Gastroesophageal sphincter (tissue), 4 donors: ENCODE results near the gene EPHA2. TPM values are rescaled to one million over a fixed set of nuclear protein-coding genes. Genes with fewer than 3 reads are reported as not detected.
"Not testable (repeated sequence)": the region's sequence is repeated elsewhere in the genome, so short reads cannot be mapped to it uniquely, and the experiment has no call there.

Experiments used
- ATAC-seq: fragments of 150-250 bp; one replicate; pipeline ENCODE4 v1.9.1; 2016; ENCODE audit warnings: mild to moderate bottlenecking, moderate library complexity
- H3K27ac ChIP-seq, 4 donors: fragments of 200-600 bp; sonication (generic) in 3 of 4; 1 replicate in 3 of 4; 2 replicates in 1 of 4; pipeline ENCODE4 v1.5.1; 2016 to 2019
- H3K27me3 ChIP-seq: fragments of 200-600 bp; sonication (generic); one replicate; pipeline ENCODE4 v1.5.1; 2019
- H3K36me3 ChIP-seq, 2 donors: fragments of 200-600 bp; sonication (generic); one replicate each; pipeline ENCODE4 v1.5.1; 2019; ENCODE audit warnings: control low read depth in 1 of 2
- H3K4me1 ChIP-seq, 3 donors: fragments of 200-600 bp; sonication (generic); 1 replicate in 2 of 3; 2 replicates in 1 of 3; pipeline ENCODE4 v1.5.1; 2016 to 2019; ENCODE audit warnings: control low read depth in 2 of 3
- H3K4me3 ChIP-seq, 2 donors: fragments of 200-600 bp; sonication (generic); one replicate each; pipeline ENCODE4 v1.5.1; 2019; ENCODE audit warnings: mild to moderate bottlenecking in 1 of 2, moderate library complexity in 1 of 2
- H3K9me3 ChIP-seq, 3 donors: fragments of 200-600 bp; sonication (generic); one replicate each; pipeline ENCODE4 v1.5.1; 2017 to 2019; ENCODE audit warnings: control low read depth in 2 of 3
- EP300 ChIP-seq: sonication (generic); formaldehyde crosslinking; IDR thresholded peaks from one replicate; pipeline ENCODE4 v1.6.1; 2017; ENCODE audit warnings: antibody characterized with exemption, mild to moderate bottlenecking
- POLR2A ChIP-seq, 2 donors: fragments of 450-650 bp; IDR thresholded peaks; one replicate each; pipeline ENCODE4 v1.6.1; 2017; ENCODE audit warnings: antibody characterized with exemption in 2 of 2, mild to moderate bottlenecking in 2 of 2, moderate library complexity in 1 of 2
- POLR2AphosphoS5 ChIP-seq: sonication (generic); formaldehyde crosslinking; IDR thresholded peaks from one replicate; pipeline ENCODE4 v1.6.1; 2017; ENCODE audit warnings: antibody characterized with exemption
- whole genome bisulfite sequencing, 2 donors: methylation state at CpG; one replicate each; pipeline ENCODE4 v1.1.5; 2018; ENCODE audit warnings: low coverage in 1 of 2; 5-methylcytosine and 5-hydroxymethylcytosine counted together
- total RNA-seq, 4 donors: library from RNA; depleted of rRNA; stranded (reverse); fragments of >200 nt; gene quantifications; one replicate each; pipeline ENCODE4 v1.1.0, GENCODE V29; 2016
- TF ChIP-seq, protein P1 (sequence below), 4 experiments: fragments of 200-600 bp in 2 of 4; fragments of 450-650 bp in 2 of 4; sonication (generic) in 1 of 4; IDR thresholded peaks; one replicate each; pipeline ENCODE4 v1.5.1; 2017 to 2019; ENCODE audit warnings: antibody characterized with exemption in 4 of 4, mild to moderate bottlenecking in 2 of 4, moderate library complexity in 2 of 4

Gene EPHA2
- total RNA-seq, 4 donors from 2014 or later, result 8.9 to 16.1 (median 12.4) TPM

- 90 to 95% methylated on average over 2 to 9 of the region's 15 CpGs for WGBS, 2 donors
- Histone ChIP-seq H3K36me3 (no peaks in the 10 kb centered on the region), H3K27ac (no peak overlapping the region), H3K27me3 (no peaks in the 10 kb centered on the region), H3K4me1 (peaks cover 11 to 55% (median 45%) of the 10 kb centered on the region in 3 donors), H3K9me3 (no peaks in the 10 kb centered on the region), H3K4me3 (no peak overlapping the region)
- ATAC-seq, result no peak
- TF ChIP-seq, protein P1, sequence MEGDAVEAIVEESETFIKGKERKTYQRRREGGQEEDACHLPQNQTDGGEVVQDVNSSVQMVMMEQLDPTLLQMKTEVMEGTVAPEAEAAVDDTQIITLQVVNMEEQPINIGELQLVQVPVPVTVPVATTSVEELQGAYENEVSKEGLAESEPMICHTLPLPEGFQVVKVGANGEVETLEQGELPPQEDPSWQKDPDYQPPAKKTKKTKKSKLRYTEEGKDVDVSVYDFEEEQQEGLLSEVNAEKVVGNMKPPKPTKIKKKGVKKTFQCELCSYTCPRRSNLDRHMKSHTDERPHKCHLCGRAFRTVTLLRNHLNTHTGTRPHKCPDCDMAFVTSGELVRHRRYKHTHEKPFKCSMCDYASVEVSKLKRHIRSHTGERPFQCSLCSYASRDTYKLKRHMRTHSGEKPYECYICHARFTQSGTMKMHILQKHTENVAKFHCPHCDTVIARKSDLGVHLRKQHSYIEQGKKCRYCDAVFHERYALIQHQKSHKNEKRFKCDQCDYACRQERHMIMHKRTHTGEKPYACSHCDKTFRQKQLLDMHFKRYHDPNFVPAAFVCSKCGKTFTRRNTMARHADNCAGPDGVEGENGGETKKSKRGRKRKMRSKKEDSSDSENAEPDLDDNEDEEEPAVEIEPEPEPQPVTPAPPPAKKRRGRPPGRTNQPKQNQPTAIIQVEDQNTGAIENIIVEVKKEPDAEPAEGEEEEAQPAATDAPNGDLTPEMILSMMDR (IDR thresholded peaks at IDR 0.05), result no peak
- TF ChIP-seq EP300, result no peak
- TF ChIP-seq POLR2A (IDR thresholded peaks at IDR 0.05), result no peak
- no peak for TF ChIP-seq POLR2AphosphoS5
Observed at GRCh38 chr1:16172218-16172830, 16.5 kb upstream of the EPHA2 start.

DNA sequence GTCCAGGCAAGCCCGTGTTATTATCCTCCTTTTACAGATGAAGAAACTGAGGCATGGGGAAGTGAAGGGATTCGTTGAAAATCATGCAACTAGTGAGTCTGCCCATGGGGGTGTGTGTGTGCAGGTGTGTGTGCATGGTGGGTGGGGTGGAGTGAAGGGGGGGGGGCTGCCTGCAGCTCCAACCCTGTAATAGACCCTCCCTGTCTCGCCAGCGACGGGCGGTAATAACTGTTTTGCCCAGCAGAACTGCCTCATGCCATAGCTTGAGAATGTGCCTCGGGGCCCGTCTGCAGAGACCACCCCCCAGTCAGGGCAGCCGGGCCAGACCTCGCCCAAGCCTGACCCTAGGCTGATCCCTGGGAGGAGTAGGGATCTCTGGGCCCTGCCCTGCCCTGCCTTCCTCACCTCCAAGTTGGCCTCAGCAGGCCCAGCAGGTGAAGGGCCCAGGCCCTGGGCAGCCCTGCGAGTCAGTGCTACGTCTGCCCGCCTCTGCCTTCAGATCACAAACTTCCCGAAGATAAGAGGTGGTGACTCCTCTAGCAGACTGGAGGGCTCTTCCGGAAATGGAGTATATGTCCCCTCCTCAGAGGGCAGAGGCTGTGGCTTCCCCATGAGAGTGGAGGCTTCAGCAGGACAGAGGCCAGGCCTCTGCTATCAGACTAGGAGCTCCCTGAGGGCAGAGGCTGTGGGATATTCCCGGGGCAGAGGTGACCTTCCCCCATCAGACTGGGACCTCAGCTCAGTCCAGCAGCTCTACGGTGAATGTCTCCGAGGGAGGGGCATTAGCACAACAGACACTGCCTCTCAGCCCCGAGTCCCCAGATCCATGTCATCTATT lies 15.7 kb upstream of the EPHA2 start:
- 80 to 95% methylated on average over 1 to 4 of the region's 19 CpGs for WGBS, 2 donors
- Histone ChIP-seq H3K36me3 (no peaks in the 10 kb centered on the region), H3K27me3 (no peaks in the 10 kb centered on the region), H3K4me1 (peaks cover 7 to 49% (median 37%) of the 10 kb centered on the region in 3 donors), H3K4me3 (no peak overlapping the region), H3K27ac (no peak overlapping the region), H3K9me3 (no peaks in the 10 kb centered on the region)
- TF ChIP-seq, protein P1 (IDR thresholded peaks at IDR 0.05), result no peak
- TF ChIP-seq EP300 (no peak), POLR2A (IDR thresholded peaks at IDR 0.05) (no peak)
- ATAC-seq, result no peak

DNA sequence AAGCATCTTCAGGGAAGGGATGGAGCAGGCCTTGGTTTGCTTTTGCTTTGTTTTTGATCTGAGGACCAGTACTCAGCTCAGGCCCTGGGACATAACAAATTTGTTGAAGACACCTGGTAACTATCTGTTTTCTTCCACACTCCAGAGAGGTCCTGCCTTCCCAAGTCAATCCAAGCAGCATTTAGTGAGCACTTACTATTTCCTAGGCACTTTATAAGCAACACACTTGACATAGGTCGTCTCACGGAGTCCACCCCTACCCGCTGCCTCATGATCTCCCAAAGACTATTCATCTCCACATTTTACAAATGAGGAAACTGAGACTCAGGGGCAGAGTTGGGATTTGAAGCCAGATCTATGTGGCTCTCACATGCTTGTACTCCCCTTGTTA lies 14.4 kb upstream of the EPHA2 start:
- H3K4me1 ChIP-seq, result peaks cover 0 to 41% (median 24%) of the 10 kb centered on the region in 3 donors
- H3K27me3 ChIP-seq, result no peaks in the 10 kb centered on the region
- ATAC-seq, result no peak
- H3K27ac ChIP-seq, result no peak overlapping the region
- WGBS, 2 donors, result 91 to 93% methylated on average over 2 to 3 of the region's 3 CpGs
- no peak overlapping the region for H3K4me3 ChIP-seq
- TF ChIP-seq, protein P1 (IDR thresholded peaks at IDR 0.05), result no peak
- TF ChIP-seq POLR2AphosphoS5 (no peak), POLR2A (IDR thresholded peaks at IDR 0.05) (no peak), EP300 (no peak)
- no peaks in the 10 kb centered on the region for H3K9me3 ChIP-seq
- no peaks in the 10 kb centered on the region for H3K36me3 ChIP-seq

- 85 to 88% methylated on average over 9 to 10 of the region's 13 CpGs for WGBS, 2 donors
- Histone ChIP-seq H3K4me3 (no peak overlapping the region), H3K4me1 (peaks cover 0 to 41% (median 17%) of the 10 kb centered on the region in 3 donors), H3K9me3 (no peaks in the 10 kb centered on the region), H3K27ac (no peak overlapping the region), H3K36me3 (no peaks in the 10 kb centered on the region), H3K27me3 (no peaks in the 10 kb centered on the region)
- TF ChIP-seq, protein P1 (IDR thresholded peaks at IDR 0.05), result no peak
- TF ChIP-seq POLR2A (IDR thresholded peaks at IDR 0.05) (no peak), POLR2AphosphoS5 (no peak)
- ATAC-seq, result no peak
Observed at GRCh38 chr1:16168622-16169360, 12.9 kb upstream of the EPHA2 start.

- H3K27me3 ChIP-seq, H3K36me3 ChIP-seq, ATAC-seq, H3K27ac ChIP-seq, H3K9me3 ChIP-seq: not testable (repeated sequence)
- Histone ChIP-seq H3K4me3 (peak overlapping the region; percentile 42 to 63), H3K4me1 (peaks cover 0 to 34% (median 11%) of the 10 kb centered on the region in 3 donors)
- WGBS, 2 donors, result 78 to 90% methylated on average over 2 to 10 of the region's 10 CpGs
Observed at GRCh38 chr1:16168144-16168495, 12.3 kb upstream of the EPHA2 start.
